ENCODE results near the gene SASH1. TPM values are rescaled to one million over a fixed set of nuclear protein-coding genes. Genes with fewer than 3 reads are reported as not detected.

Gene SASH1
- total RNA-seq, 1 donor: 39.7 TPM

DNA sequence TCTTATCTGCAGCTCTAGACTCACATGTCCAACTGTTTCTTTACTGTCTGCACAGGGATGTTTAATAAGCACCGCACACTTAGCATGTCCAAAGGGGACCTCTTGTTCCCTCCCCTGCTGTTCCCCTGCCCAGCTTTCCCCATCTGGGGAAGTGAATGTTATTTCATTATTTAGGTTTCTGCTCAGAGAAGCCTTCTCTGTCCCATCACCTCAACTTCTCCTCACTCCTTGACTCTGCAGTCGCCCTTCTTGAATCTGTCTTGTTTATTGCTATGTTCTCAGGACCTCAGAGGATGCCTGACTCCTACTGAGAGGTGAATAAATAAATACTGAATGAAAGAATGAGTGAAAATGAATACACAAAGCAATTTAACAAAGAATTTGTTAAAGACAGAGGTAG, 121.0 kb downstream of the SASH1 start:
- DNase-seq (ENCODE audit: low read depth): no peak
- no peak overlapping the region for H3K4me3 ChIP-seq (ENCODE audit: low read depth, low read length)

DNA sequence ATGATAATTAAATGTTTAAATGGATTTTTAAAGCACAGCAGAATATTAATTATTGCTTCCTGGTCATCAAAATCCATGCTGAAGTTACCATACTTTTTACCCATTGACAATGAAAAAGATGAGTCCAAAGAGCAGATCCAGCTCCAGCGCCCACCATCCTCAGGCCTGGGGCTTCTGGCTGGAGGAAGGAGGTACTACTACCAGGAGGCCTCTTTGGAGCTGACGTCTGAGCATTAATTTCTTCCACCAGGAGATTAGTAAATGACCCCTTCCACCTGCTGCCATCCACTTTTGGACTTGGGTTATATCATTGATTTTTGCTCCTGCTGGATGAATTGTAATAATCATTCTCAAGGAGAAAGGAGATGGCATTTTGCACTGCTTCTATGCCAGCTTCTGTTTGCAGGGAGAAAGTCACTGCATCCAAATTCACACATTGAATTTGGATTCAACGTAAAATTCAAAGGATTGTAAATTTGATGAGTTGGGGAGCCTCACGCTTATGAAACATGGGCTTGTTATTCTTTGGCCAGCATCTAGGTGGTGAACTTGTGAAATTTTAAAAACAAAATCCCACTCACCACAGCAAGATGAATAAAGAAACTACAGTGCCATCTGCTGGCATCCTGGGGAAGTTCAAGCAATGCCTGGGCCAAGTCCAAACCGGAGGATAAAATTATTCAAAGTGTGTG, 121.8 kb downstream of the SASH1 start:
- TF ChIP-seq, protein P1, sequence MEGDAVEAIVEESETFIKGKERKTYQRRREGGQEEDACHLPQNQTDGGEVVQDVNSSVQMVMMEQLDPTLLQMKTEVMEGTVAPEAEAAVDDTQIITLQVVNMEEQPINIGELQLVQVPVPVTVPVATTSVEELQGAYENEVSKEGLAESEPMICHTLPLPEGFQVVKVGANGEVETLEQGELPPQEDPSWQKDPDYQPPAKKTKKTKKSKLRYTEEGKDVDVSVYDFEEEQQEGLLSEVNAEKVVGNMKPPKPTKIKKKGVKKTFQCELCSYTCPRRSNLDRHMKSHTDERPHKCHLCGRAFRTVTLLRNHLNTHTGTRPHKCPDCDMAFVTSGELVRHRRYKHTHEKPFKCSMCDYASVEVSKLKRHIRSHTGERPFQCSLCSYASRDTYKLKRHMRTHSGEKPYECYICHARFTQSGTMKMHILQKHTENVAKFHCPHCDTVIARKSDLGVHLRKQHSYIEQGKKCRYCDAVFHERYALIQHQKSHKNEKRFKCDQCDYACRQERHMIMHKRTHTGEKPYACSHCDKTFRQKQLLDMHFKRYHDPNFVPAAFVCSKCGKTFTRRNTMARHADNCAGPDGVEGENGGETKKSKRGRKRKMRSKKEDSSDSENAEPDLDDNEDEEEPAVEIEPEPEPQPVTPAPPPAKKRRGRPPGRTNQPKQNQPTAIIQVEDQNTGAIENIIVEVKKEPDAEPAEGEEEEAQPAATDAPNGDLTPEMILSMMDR (IDR thresholded peaks at IDR 0.05; ENCODE audit: insufficient read depth, low read depth, low read length): peak; percentile 89
- peak; percentile 82 for DNase-seq (ENCODE audit: low read depth)
- no peak overlapping the region for H3K4me3 ChIP-seq (ENCODE audit: low read depth, low read length)

More for the DNA sequence above, 121.0 kb downstream of the SASH1 start:
- TF ChIP-seq, protein P1 (IDR thresholded peaks at IDR 0.05; ENCODE audit: insufficient read depth, low read depth, low read length): no peak

DNA sequence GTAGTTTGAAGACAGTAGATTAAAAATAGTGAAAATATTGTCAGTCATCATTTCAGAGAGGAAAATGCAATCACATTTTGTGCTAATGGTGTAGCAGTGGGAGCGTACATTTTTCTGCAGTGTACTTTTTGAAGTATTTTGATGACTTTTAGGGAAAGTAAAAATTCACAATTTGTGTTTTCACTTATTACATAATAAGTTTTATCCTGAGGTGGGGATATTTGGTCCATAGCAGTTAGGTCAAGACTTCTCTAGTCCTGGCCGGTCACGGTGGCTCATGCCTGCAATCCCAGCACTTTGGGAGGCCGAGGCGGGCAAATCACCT, 122.3 kb downstream of the SASH1 start:
- H3K4me3 ChIP-seq (ENCODE audit: low read depth, low read length): no peak overlapping the region
- TF ChIP-seq, protein P1 (IDR thresholded peaks at IDR 0.05; ENCODE audit: insufficient read depth, low read depth, low read length): no peak

DNA sequence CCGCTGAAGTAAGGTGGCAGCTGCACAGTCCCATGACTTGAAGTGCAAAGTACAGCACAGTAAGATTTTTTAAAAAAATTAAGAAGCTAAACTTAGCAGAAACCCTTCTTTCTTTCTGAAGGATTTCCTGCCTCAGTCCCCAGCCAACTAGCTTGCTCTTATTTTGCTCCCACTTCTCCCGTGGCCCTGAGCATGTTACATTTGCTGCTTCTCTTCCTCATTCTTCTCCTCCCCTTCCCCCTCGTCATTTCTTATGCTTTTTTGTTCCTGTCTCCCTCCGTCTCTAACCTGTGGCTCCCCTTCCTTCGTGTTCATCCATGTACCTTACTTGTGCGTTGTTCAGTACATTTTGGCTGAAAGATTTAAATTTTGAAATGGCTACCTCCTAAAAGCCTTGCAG, 123.0 kb downstream of the SASH1 start:
- DNase-seq (ENCODE audit: low read depth): no peak
- no peak overlapping the region for H3K4me3 ChIP-seq (ENCODE audit: low read depth, low read length)
- TF ChIP-seq, protein P1 (IDR thresholded peaks at IDR 0.05; ENCODE audit: insufficient read depth, low read depth, low read length): no peak

More for the DNA sequence above, 122.3 kb downstream of the SASH1 start:
- no peak for DNase-seq (ENCODE audit: low read depth)

DNA sequence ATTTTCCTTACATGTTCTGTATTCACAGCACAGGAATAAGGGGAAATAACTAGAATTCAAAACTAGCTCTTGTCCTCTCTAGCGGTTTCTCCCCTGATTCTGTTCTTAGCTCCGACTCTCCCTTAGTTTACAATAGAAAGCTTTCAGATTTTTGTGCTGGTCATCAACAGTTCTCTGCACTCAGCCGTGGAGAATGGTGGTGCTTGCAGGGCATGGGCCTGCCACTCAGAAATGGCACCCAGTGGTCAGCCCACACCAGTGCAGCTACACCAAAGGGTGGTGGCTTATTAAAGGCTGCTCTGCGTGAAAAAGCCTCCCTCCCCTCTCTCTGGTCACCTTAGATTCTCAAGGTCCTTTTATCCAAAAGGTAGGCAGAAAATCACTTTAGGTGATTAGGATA, 123.5 kb downstream of the SASH1 start:
- H3K4me3 ChIP-seq (ENCODE audit: low read depth, low read length): no peak overlapping the region
- TF ChIP-seq, protein P1 (IDR thresholded peaks at IDR 0.05; ENCODE audit: insufficient read depth, low read depth, low read length): no peak
- no peak for DNase-seq (ENCODE audit: low read depth)

DNA sequence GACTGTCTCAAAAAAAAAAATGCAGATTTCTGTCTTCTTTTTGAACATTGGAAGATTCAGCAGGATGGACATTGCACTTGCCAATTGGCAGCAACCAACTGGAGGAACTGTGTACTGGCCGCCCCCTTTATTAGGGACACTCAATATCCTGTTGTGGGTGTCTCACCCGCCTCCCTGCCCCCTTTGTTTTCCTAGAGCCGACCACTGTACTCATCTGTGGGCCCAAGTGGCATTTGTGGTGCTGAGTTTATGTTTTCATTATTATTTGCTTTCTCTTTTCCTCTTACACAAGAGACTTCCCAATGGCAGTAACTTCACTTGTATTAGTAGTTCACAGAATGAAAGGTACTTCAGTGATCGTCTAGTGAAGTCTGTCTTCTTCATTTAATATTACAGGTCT, 125.3 kb downstream of the SASH1 start:
- TF ChIP-seq, protein P1 (IDR thresholded peaks at IDR 0.05; ENCODE audit: insufficient read depth, low read depth, low read length): no peak
- DNase-seq (ENCODE audit: low read depth): no peak
- H3K4me3 ChIP-seq (ENCODE audit: low read depth, low read length): no peak overlapping the region

DNA sequence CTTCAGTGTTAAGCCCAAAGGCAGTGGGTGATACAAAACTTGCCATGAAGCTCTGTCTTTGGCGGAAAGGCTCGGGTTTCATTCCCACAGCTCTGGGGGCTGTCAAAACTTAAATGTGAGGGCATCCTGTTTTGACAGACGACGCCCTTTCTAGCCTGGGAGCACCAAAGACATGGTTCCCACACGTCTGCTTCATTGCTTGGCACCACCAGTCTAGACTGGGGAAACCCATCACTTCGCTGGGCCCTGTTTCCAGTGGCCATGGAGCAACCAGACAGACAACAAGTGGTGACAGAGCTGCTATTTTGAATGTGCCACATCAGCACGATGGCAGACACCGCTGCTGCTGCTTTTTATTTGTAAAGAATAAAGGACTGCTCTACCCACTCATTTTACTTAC, 127.5 kb downstream of the SASH1 start:
- no peak for DNase-seq (ENCODE audit: low read depth)
- no peak overlapping the region for H3K4me3 ChIP-seq (ENCODE audit: low read depth, low read length)
- TF ChIP-seq, protein P1 (IDR thresholded peaks at IDR 0.05; ENCODE audit: insufficient read depth, low read depth, low read length): no peak
